ENCODE measurements around the gene SLC37A1.
A peak's percentile ranks its signal among the peaks of the same experiment; 100 is the strongest.

The SLC37A1 gene

DNA sequence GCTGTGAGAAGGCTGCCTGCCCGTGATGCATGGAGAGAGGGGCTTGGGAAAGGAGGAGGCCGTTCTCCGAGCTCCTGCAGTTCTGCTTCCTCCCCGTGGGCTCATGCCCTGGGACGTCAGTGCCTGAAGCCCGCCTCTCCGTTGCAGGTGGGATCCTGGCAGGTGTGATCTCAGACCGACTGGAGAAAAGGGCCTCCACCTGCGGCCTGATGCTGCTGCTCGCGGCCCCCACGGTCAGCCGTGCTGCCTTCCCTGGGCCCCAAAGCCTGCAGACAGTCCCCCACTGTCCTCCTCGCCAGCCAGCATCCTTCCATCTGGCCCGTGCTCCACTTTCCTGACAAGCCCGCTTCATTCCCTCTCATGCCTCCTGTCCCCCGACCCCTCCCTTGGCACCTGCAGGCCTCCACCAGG, 50.9 kb downstream of the SLC37A1 start:
- DNase-seq: no peak

GRCh38 chr21:42565206-42565810, 51.7 kb downstream of the SLC37A1 start:
- DNase-seq: no peak

GRCh38 chr21:42565886-42566523, 52.4 kb downstream of the SLC37A1 start:
- DNase-seq: no peak

GRCh38 chr21:42566524-42567213, 53.0 kb downstream of the SLC37A1 start:
- DNase-seq: no peak

GRCh38 chr21:42567214-42567555, 53.5 kb downstream of the SLC37A1 start:
- no peak for DNase-seq

GRCh38 chr21:42567861-42568260, 54.2 kb downstream of the SLC37A1 start:
- DNase-seq: no peak

DNA sequence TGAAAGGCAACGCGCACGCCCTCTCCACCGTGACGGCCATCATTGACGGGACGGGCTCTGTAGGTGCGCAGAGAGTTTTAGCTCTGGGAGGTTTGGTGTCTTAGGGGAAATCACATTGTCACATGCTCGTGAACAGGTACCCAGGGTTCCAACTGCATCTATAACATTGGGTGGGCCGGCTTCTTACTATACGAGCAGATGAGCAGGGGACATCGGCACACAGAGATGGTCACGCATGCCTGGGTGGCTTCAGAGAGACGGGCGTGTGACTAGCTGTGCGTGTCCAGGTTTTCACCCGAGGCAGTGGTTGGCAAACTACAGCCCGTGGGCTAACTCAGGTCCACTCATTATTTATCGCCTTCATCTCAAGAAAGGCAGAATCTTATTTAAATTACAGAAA, 54.7 kb downstream of the SLC37A1 start:
- no peak for DNase-seq

DNA sequence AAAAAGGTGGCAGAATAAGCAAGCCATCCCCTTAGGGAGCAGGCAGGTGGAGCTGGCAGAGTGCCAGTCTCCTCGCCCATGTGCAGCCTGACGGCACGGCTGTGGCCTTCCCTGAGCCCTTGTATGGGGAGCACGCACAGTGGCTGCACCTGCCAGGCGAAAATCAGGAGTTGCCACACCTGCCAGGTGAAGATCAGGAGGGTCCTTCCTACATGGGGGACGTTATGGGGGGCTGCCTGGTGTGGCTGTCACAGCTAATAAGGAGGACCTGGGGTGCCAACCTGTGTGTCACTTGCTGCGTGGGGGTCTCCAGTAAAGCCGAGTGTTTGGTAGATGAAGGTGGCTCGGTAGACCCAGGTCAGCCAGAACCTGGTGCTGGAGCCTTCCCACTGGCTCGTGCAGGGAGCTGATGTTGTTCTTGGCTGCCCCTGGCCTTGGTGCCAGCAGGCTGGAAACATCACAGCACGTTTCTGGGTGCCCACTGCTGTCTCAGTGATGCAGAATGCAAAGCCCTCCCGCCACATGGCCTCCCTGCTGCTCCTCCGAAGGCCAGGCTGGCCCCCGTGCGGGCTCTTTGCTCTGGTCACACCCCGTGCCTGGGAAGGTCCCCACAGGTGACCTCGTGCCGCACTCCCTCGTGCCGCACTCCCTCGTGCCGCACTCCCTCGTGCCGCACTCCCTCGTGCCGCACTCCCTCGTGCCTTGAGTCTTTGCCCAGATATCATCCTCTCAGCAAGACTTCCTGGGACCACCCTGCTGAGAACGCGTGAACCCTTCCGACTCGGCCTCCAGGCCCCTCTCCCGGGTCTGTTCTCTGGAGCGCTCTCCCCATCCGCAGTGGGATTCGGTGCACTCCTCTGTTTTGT, 55.4 kb downstream of the SLC37A1 start:
- no peak for DNase-seq

GRCh38 chr21:42569732-42570301, 56.2 kb downstream of the SLC37A1 start:
- DNase-seq: no peak

- DNase-seq: no peak
Measured at GRCh38 chr21:42570362-42570761, 56.7 kb downstream of the SLC37A1 start.

DNA sequence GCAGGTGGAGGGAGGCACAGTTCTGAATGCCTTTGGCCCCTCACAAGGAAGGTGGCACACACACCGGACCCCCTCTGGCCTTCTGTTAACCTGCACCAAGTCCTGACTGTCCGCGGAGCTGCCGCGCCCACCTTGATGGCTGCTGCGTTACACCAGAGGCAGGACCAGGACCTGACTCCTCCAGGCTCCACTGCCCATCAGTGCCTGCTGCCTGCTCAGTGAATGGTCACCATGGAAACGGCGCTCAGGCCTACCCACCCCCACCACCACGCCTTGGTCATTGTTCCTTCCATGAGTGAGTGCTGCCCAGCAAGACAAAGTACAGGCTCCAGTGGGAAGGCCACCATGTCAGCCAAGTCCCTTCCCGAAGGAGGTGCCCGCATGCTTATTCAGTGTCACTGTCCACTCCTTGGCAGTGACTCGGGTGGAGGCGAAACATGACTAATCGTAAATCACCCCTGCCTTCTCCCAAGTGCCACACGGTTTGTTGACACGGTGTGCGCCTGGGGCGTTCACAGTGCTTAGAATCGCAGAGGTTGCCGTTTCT, 57.3 kb downstream of the SLC37A1 start:
- DNase-seq: no peak

GRCh38 chr21:42571391-42572150, 57.9 kb downstream of the SLC37A1 start:
- DNase-seq: no peak

GRCh38 chr21:42572906-42573495, 59.3 kb downstream of the SLC37A1 start:
- DNase-seq: no peak

DNA sequence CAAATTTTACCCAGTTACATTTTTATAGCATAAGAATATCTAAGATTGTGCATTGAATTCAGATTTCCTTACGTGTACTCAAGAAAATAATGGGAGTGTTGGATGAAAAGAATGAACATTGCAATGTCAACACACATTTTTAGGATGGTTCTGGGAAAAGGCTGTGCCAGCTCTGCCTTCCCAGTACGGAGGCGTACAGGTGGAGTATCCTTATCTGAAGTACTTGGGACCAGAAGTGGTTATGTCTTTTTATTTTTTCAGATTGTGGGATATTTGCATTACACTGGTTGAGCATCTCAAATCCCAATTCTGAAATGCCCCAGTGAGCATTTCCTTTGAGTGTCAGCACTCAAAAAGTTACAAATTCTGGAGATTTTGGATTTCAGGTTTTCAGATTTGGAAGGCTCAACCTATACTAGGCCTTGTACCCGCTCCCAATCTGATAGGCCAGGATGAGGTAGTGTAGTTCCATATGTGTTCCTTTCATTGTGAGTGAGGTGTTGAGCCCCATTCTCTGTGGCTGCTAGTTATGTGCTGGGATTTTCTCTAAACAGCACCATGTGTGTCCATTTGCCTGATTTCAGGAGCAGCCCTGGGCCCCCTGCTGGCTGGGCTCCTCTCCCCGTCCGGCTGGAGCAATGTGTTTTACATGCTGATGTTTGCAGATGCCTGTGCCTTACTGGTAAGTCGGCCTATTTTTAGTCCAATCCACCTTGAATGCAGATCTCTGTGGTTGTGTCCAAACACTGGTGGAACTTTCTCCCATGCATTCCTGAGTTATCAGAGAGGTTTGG, 60.8 kb downstream of the SLC37A1 start:
- DNase-seq: peak; percentile 19

- no peak for DNase-seq
Measured at GRCh38 chr21:42575111-42575510, 61.5 kb downstream of the SLC37A1 start.

DNA sequence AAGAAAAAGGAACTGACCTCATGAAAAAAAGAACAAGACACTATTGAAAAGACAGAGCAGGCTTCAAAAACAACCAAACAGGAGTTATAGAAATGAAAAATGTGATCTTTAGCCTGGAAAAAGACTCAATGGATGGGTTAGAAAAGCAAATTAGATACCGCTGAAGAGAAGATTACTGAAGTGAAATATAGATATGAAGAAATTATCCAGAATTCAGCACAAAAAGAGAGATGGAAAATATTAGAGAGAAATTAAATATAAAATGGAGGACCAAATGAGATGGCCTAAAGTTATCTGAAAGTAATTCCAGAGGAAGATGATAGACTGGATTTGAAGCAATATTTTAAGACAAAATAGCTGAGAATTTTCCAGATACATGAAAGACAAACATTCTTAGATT, 63.0 kb downstream of the SLC37A1 start:
- no peak for DNase-seq

DNA sequence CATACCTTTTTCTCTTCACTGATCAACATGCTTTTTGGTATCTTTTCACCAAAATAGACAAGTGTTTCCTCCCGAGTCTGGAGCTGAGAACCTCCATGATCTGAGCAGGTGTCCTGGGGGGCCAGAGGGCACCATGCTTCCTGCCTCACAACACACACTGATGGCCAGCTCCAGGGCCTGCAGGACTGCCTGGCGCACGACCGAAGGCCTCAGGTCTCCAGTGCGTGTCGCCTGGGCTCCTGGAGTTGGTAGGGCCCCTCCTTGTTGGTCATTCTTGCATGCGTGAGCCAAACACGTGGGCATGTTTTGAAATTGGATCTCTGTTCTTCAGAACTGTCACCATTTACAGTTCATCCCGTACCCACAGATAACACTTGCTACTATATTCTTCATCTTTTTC, 64.4 kb downstream of the SLC37A1 start:
- DNase-seq: no peak

GRCh38 chr21:42578761-42579415, 65.2 kb downstream of the SLC37A1 start:
- no peak for DNase-seq

- DNase-seq: no peak
Measured at GRCh38 chr21:42579456-42580075, 65.9 kb downstream of the SLC37A1 start.
